RWPE2 (cell line): Measurements from ENCODE around the gene DDX4.
A peak's percentile ranks its signal among the peaks of the same experiment; 100 is the strongest.

Experiments used
- ATAC-seq: fragments of 200-7000 bp; cut with Tn5 transposase; 3 replicates; pipeline ENCODE4 v1.9.1; 2021; ENCODE audit warnings: low read depth
- DNase-seq: peaks from one replicate; pipeline ENCODE4 v3.0.0-alpha.2; 2020; ENCODE audit warnings: low spot score
- H3K27ac ChIP-seq: fragments of 450-650 bp; 2 replicates; pipeline ENCODE4 v1.5.1; 2017; ENCODE audit warnings: mild to moderate bottlenecking; ENCODE audit not compliant: poor library complexity, severe bottlenecking
- H3K27me3 ChIP-seq: fragments of 250-450 bp; sonication (Bioruptor Pico); 2 replicates; pipeline ENCODE4 v1.5.1; 2021; ENCODE audit warnings: mild to moderate bottlenecking, moderate library complexity; ENCODE audit not compliant: insufficient read depth, poor library complexity, severe bottlenecking
- H3K36me3 ChIP-seq: fragments of 250-450 bp; sonication (Bioruptor Pico); 2 replicates; pipeline ENCODE4 v1.5.1; 2020; ENCODE audit warnings: low read depth, mild to moderate bottlenecking, moderate library complexity
- H3K4me1 ChIP-seq: fragments of 250-450 bp; sonication (Bioruptor Pico); 2 replicates; pipeline ENCODE4 v1.5.1; 2021; ENCODE audit warnings: mild to moderate bottlenecking, moderate library complexity; ENCODE audit not compliant: insufficient read depth, poor library complexity, severe bottlenecking
- H3K4me3 ChIP-seq: fragments of 250-450 bp; sonication (Bioruptor Pico); 2 replicates; pipeline ENCODE4 v1.5.1; 2021; ENCODE audit warnings: mild to moderate bottlenecking, moderate library complexity; ENCODE audit not compliant: severe bottlenecking
- H3K9me3 ChIP-seq: fragments of 250-450 bp; sonication (Bioruptor Pico); 2 replicates; pipeline ENCODE4 v1.5.1; 2021; ENCODE audit warnings: mild to moderate bottlenecking, moderate library complexity; ENCODE audit not compliant: severe bottlenecking
- CTCF ChIP-seq: fragments of 450-650 bp; IDR thresholded peaks from one replicate; pipeline ENCODE4 v1.5.1; 2017; ENCODE audit warnings: mild to moderate bottlenecking, moderate library complexity; ENCODE audit not compliant: poor library complexity, severe bottlenecking

Gene DDX4

DNA sequence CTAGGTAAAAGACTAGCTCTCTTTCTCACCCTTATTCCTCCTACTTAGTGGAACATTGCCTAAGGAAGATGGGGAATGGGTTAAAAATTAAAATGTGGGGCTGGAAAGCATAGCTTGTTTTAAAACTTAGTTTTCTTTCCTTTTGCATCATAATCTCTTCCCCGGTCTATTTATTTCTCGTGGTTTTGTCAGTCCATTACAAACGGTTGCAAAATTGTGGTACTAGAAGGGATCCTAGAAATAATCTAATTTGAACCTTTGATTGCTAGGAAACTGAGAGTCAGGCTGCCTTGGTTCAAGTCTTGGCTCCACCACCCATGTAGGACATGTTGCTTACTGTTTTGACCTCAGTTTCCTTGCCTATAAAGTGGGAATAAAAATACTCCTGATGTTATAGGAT, 114.6 kb downstream of the DDX4 start:
- Histone ChIP-seq H3K4me3 (no peak overlapping the region), H3K27me3 (no peaks in the 10 kb centered on the region), H3K4me1 (peaks cover 49% of the 10 kb centered on the region), H3K27ac (peak overlapping the region; percentile 70), H3K36me3 (no peaks in the 10 kb centered on the region), H3K9me3 (no peaks in the 10 kb centered on the region)
- TF ChIP-seq CTCF: no peak
- no peak for ATAC-seq
- no peak for DNase-seq

DNA sequence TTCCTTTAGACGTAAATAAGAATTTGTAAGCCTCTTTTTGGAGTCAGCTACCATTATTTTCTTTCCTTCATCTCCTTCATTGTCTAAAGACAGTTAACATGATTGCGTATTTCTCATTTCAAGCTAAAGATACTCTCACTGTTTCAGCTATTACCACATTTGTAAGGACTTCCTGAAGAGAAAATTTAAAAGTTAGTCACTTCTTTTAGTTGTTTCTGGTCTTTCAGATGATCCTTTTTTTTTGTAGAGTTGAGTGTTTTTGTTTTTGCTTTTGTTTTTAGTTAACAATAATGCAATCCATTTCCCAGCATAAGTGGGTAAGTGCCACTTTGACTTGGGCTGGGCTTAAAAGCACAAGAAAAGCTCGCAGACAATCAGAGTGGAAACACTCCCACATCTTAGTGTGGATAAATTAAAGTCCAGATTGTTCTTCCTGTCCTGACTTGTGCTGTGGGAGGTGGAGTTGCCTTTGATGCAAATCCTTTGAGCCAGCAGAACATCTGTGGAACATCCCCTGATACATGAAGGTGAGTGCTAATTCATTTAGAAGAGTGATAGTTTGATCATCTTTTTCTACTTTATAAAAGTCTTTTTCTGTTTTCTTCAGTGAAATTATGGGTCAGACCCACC, 115.3 kb downstream of the DDX4 start:
- no peak for TF ChIP-seq CTCF
- no peak for DNase-seq
- Histone ChIP-seq H3K27me3 (no peaks in the 10 kb centered on the region), H3K36me3 (no peaks in the 10 kb centered on the region), H3K4me3 (no peak overlapping the region), H3K9me3 (no peaks in the 10 kb centered on the region), H3K27ac (peak overlapping the region; percentile 70), H3K4me1 (peaks cover 43% of the 10 kb centered on the region)
- peak; percentile 52 for ATAC-seq

GRCh38 chr5:55853818-55854217, 116.0 kb downstream of the DDX4 start:
- no peaks in the 10 kb centered on the region for H3K27me3 ChIP-seq
- peaks cover 41% of the 10 kb centered on the region for H3K4me1 ChIP-seq
- ATAC-seq (no peak), DNase-seq (no peak)
- no peak overlapping the region for H3K4me3 ChIP-seq
- peak overlapping the region; percentile 70 for H3K27ac ChIP-seq
- H3K36me3 ChIP-seq: no peaks in the 10 kb centered on the region
- no peaks in the 10 kb centered on the region for H3K9me3 ChIP-seq
- TF ChIP-seq CTCF: no peak

DNA sequence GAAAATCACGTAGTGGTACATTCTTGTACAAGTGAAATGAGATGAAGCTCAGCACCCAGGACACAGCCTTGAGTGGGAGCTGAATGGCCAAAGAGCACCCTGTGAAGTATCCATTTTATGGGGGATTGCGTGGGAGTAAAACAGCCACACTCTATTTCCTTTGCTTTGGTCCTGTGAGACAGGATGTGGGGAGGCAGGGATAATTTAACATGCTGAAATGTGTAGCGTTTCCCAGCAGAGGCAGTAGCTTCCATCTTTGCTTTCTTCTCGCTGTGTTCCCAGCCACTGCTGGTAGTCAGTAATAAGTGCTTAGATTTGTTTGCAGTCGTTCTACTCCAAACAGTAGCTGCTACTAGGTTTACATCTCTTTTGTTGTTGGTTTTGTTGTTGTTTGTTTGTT, 117.6 kb downstream of the DDX4 start:
- Histone ChIP-seq H3K9me3 (no peaks in the 10 kb centered on the region), H3K4me3 (no peak overlapping the region), H3K27me3 (no peaks in the 10 kb centered on the region), H3K4me1 (peaks cover 39% of the 10 kb centered on the region), H3K36me3 (peaks cover 4% of the 10 kb centered on the region; the same call in 1 of the 2 replicates), H3K27ac (no peak overlapping the region)
- ATAC-seq (no peak), DNase-seq (no peak)
- no peak for TF ChIP-seq CTCF

DNA sequence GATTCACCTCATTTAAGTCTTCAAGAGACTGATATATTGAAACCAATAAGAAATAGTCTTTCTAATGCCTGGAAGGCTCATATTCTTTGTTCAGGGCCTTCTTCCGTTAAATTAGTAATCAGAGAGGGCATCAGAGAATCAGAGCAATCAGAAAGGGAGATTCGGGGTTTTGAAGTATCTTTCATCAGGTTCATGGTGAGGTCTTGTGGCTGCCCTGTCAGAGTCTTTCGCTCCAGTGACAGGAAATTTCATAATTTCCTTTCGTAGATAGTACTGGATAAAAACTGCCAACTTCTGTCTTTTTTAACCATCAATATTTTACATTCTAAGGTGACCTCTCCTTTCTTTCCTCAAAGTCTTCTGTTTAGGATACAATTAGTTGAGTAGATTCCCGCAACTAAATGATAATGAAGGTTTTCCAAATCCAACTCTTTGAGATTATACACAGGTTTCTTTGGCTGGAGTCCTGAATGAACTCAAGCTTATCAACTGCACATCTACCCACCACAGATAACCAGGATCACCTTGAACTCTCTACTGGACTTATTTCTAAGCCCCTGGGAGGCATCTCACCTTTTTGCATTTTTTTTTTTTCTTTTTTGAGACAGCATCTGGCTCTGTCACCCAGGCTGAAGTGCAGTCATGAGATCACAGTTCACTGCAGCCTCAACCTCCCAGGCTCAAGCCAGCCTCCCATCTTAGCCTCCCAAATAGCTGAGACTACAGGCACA, 118.8 kb downstream of the DDX4 start:
- Histone ChIP-seq H3K27me3 (no peaks in the 10 kb centered on the region), H3K4me3 (no peak overlapping the region), H3K9me3 (no peaks in the 10 kb centered on the region), H3K36me3 (peaks cover 4% of the 10 kb centered on the region; the same call in 1 of the 2 replicates), H3K4me1 (peaks cover 29% of the 10 kb centered on the region), H3K27ac (no peak overlapping the region)
- no peak for ATAC-seq
- no peak for DNase-seq
- no peak for TF ChIP-seq CTCF
